ENCODE measurements around the gene PTPRE.

The PTPRE gene

DNA sequence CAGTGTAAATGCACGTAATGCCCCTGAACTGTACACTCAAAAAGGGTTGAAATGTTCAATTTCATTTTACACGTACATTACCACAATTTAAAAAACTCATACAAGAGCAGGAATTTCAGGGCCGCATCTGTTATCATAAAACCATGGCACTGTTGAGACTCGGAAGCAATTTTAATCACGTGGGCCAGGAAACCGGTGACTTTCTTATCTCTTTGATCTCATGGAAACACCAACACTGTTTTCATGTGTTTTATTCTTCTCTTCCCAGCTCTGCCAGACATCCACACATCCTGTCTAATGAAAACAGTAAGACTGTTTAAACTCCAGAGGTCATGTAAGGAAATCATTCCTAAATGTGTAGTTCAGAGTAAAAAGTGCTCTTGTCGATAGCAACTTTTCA is 35.9 kb downstream of the PTPRE start:
- Histone ChIP-seq H3K27me3 (ENCODE audit: control insufficient read depth, low read length) (peaks cover 7% of the 10 kb centered on the region; the same call in 1 of the 2 replicates), H3K36me3 (ENCODE audit: control insufficient read depth, low read length) (no peaks in the 10 kb centered on the region), H3K79me2 (ENCODE audit: control insufficient read depth, low read length) (no peaks in the 10 kb centered on the region), H3K9me3 (ENCODE audit: control insufficient read depth, insufficient read depth, low read length) (no peaks in the 10 kb centered on the region), H3K9me2 (replicated peaks; ENCODE audit: control insufficient read depth, low read length) (no peaks in the 10 kb centered on the region), H3K4me3 (ENCODE audit: low read length) (no peak overlapping the region), H3K27ac (ENCODE audit: low read depth, low read length) (no peak overlapping the region), H3F3A (ENCODE audit: control insufficient read depth, insufficient read depth) (no peaks in the 10 kb centered on the region), H3K4me1 (ENCODE audit: control insufficient read depth, low read length) (peaks cover 15% of the 10 kb centered on the region), H4K20me1 (ENCODE audit: control insufficient read depth, insufficient read depth, low read depth, low read length) (no peaks in the 10 kb centered on the region), H3K4me2 (ENCODE audit: low read length) (no peak overlapping the region)
- TF ChIP-seq, protein P1, sequence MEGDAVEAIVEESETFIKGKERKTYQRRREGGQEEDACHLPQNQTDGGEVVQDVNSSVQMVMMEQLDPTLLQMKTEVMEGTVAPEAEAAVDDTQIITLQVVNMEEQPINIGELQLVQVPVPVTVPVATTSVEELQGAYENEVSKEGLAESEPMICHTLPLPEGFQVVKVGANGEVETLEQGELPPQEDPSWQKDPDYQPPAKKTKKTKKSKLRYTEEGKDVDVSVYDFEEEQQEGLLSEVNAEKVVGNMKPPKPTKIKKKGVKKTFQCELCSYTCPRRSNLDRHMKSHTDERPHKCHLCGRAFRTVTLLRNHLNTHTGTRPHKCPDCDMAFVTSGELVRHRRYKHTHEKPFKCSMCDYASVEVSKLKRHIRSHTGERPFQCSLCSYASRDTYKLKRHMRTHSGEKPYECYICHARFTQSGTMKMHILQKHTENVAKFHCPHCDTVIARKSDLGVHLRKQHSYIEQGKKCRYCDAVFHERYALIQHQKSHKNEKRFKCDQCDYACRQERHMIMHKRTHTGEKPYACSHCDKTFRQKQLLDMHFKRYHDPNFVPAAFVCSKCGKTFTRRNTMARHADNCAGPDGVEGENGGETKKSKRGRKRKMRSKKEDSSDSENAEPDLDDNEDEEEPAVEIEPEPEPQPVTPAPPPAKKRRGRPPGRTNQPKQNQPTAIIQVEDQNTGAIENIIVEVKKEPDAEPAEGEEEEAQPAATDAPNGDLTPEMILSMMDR (IDR thresholded peaks at IDR 0.05; ENCODE audit: low read depth, low read length, poor library complexity, severe bottlenecking) = no peak
- no peak for TF ChIP-seq EZH2phosphoT487 (IDR thresholded peaks at IDR 0.05; ENCODE audit: borderline replicate concordance, low read length)

DNA sequence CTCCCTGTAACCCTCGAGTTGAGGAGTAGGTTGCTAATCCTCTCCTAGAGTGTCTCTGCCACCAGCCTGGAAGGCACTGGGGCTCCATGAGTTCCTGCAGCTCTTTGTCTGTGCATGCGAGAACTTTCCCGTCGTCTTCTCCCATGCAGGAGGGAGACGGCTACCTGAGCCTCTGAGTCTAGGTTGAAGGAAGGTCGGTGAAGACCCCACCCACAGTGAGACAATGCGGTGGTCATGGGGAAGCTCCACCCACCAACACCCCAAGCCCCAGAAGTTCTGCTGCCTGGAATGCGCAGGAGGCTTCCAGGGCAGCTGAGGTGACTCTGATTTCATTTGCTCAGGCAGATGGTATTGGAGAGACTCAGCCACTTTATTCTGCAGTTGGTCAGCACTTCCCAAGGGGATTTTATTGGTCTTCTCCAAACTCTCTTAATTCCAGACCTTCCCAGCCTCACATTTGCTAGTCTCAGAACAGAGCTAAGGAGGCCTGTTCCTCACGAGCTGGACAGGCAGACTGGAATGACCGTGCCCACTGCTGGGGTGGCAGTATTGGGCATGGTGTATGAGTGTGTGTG is 36.5 kb downstream of the PTPRE start:
- Histone ChIP-seq H3K36me3 (ENCODE audit: control insufficient read depth, low read length) (no peaks in the 10 kb centered on the region), H3K9me3 (ENCODE audit: control insufficient read depth, insufficient read depth, low read length) (no peaks in the 10 kb centered on the region), H3K4me1 (ENCODE audit: control insufficient read depth, low read length) (peaks cover 15% of the 10 kb centered on the region), H3K79me2 (ENCODE audit: control insufficient read depth, low read length) (no peaks in the 10 kb centered on the region), H3K9me2 (replicated peaks; ENCODE audit: control insufficient read depth, low read length) (no peaks in the 10 kb centered on the region), H3K4me3 (ENCODE audit: low read length) (no peak overlapping the region), H3F3A (ENCODE audit: control insufficient read depth, insufficient read depth) (no peaks in the 10 kb centered on the region), H3K4me2 (ENCODE audit: low read length) (no peak overlapping the region), H3K27me3 (ENCODE audit: control insufficient read depth, low read length) (peaks cover 4% of the 10 kb centered on the region; the same call in 1 of the 2 replicates), H3K27ac (ENCODE audit: low read depth, low read length) (no peak overlapping the region), H4K20me1 (ENCODE audit: control insufficient read depth, insufficient read depth, low read depth, low read length) (no peaks in the 10 kb centered on the region)
- TF ChIP-seq EZH2phosphoT487 (IDR thresholded peaks at IDR 0.05; ENCODE audit: borderline replicate concordance, low read length) = no peak
- TF ChIP-seq, protein P1 (IDR thresholded peaks at IDR 0.05; ENCODE audit: low read depth, low read length, poor library complexity, severe bottlenecking) = no peak

DNA sequence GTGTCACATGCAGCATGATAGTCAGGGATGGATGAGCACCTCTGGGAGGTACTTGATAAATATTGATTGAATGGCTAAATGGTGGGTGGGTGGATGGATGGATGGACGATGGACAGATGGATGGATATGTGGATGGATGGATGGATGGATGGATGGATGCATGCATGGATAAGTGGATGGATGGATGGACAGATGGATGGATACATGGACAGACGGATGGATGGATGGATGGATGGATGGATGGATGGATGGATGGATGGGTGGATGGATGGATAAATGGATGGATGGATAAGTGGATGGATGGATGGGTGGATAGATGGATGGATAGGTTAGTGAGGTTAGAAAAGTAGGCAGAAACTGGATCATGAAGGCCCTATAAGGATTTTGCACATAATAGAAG is 37.4 kb downstream of the PTPRE start:
- Histone ChIP-seq H3K9me2 (replicated peaks; ENCODE audit: control insufficient read depth, low read length) (no peaks in the 10 kb centered on the region), H4K20me1 (ENCODE audit: control insufficient read depth, insufficient read depth, low read depth, low read length) (no peaks in the 10 kb centered on the region), H3K79me2 (ENCODE audit: control insufficient read depth, low read length) (no peaks in the 10 kb centered on the region), H3K9me3 (ENCODE audit: control insufficient read depth, insufficient read depth, low read length) (no peaks in the 10 kb centered on the region), H3K27me3 (ENCODE audit: control insufficient read depth, low read length) (peaks cover 4% of the 10 kb centered on the region; the same call in 1 of the 2 replicates), H3K27ac (ENCODE audit: low read depth, low read length) (no peak overlapping the region), H3K36me3 (ENCODE audit: control insufficient read depth, low read length) (no peaks in the 10 kb centered on the region), H3K4me3 (ENCODE audit: low read length) (no peak overlapping the region), H3F3A (ENCODE audit: control insufficient read depth, insufficient read depth) (no peaks in the 10 kb centered on the region), H3K4me1 (ENCODE audit: control insufficient read depth, low read length) (peaks cover 15% of the 10 kb centered on the region), H3K4me2 (ENCODE audit: low read length) (no peak overlapping the region)
- no peak for TF ChIP-seq EZH2phosphoT487 (IDR thresholded peaks at IDR 0.05; ENCODE audit: borderline replicate concordance, low read length)
- TF ChIP-seq, protein P1 (IDR thresholded peaks at IDR 0.05; ENCODE audit: low read depth, low read length, poor library complexity, severe bottlenecking) = no peak
